Ectodermal cell (in vitro differentiated cells): ENCODE data around the gene CYP4F3.

Source experiments
- H3K27ac ChIP-seq: 2 replicates; pipeline ENCODE4 v1.7.0; 2013; ENCODE audit warnings: mild to moderate bottlenecking, low read depth, low read length; ENCODE audit not compliant: insufficient read depth, poor library complexity, severe bottlenecking
- H3K27me3 ChIP-seq: 2 replicates; pipeline ENCODE4 v1.7.0; 2013; ENCODE audit warnings: mild to moderate bottlenecking, low read length; ENCODE audit not compliant: insufficient read depth, control insufficient read depth, poor library complexity, severe bottlenecking
- H3K36me3 ChIP-seq: one replicate; pipeline ENCODE4 v1.7.0; 2013; ENCODE audit warnings: low read length; ENCODE audit not compliant: control insufficient read depth, insufficient read depth
- H3K4me1 ChIP-seq: one replicate; pipeline ENCODE4 v1.7.0; 2013; ENCODE audit warnings: low read length; ENCODE audit not compliant: control insufficient read depth, insufficient read depth
- H3K4me3 ChIP-seq: 2 replicates; pipeline ENCODE4 v1.7.0; 2013; ENCODE audit warnings: low read depth, low read length, control low read depth; ENCODE audit not compliant: insufficient read depth
- H3K9me3 ChIP-seq: 2 replicates; pipeline ENCODE4 v1.7.0; 2013; ENCODE audit warnings: mild to moderate bottlenecking, low read length, moderate library complexity; ENCODE audit not compliant: control insufficient read depth
- WGBS, 2 experiments: methylation state at CpG; one replicate each; pipeline ENCODE4 v1.1.7; 2013; ENCODE audit warnings: missing lambda C conversion rate in 2 of 2; 5-methylcytosine and 5-hydroxymethylcytosine counted together

CYP4F3 gene

GRCh38 chr19:15629003-15629880 is 11.5 kb upstream of the CYP4F3 start:
- H3K9me3 ChIP-seq, result peaks cover 16% of the 10 kb centered on the region
- WGBS, 2 experiments, result 71 to 73% methylated on average over 24 to 25 of the region's 25 CpGs
- H3K4me3 ChIP-seq, result no peak overlapping the region

GRCh38 chr19:15631817-15632216 is 8.9 kb upstream of the CYP4F3 start:
- peaks cover 19% of the 10 kb centered on the region for H3K9me3 ChIP-seq

More at GRCh38 chr19:15629003-15629880, 11.5 kb upstream of the CYP4F3 start:
- Histone ChIP-seq H3K4me1 (no peaks in the 10 kb centered on the region), H3K36me3 (no peaks in the 10 kb centered on the region), H3K27ac (no peak overlapping the region), H3K27me3 (no peaks in the 10 kb centered on the region)

GRCh38 chr19:15633082-15633835 is 7.4 kb upstream of the CYP4F3 start:
- H3K4me3 ChIP-seq, result no peak overlapping the region
- no peaks in the 10 kb centered on the region for H3K27me3 ChIP-seq
- no peak overlapping the region for H3K27ac ChIP-seq
- no peaks in the 10 kb centered on the region for H3K36me3 ChIP-seq
- H3K9me3 ChIP-seq, result peaks cover 22% of the 10 kb centered on the region
- 53 to 55% methylated on average over 4 to 5 of the region's 5 CpGs for WGBS, 2 experiments
- no peaks in the 10 kb centered on the region for H3K4me1 ChIP-seq

More at GRCh38 chr19:15631817-15632216, 8.9 kb upstream of the CYP4F3 start:
- Histone ChIP-seq H3K4me3 (no peak overlapping the region), H3K27me3 (no peaks in the 10 kb centered on the region), H3K4me1 (no peaks in the 10 kb centered on the region), H3K27ac (no peak overlapping the region), H3K36me3 (no peaks in the 10 kb centered on the region)
- 59 to 70% methylated on average over 4 to 5 of the region's 9 CpGs for WGBS, 2 experiments

- 64 to 70% methylated on average over 3 of the region's 3 CpGs for WGBS, 2 experiments
- Histone ChIP-seq H3K4me1 (no peaks in the 10 kb centered on the region), H3K4me3 (no peak overlapping the region), H3K27me3 (no peaks in the 10 kb centered on the region), H3K36me3 (no peaks in the 10 kb centered on the region), H3K27ac (no peak overlapping the region), H3K9me3 (peaks cover 21% of the 10 kb centered on the region)
Observed at GRCh38 chr19:15634105-15634504, 6.6 kb upstream of the CYP4F3 start.

- H3K27me3 ChIP-seq, result no peaks in the 10 kb centered on the region
- WGBS, 2 experiments, result 64 to 68% methylated on average over 2 of the region's 2 CpGs
- peaks cover 13% of the 10 kb centered on the region for H3K9me3 ChIP-seq
Observed at GRCh38 chr19:15635016-15635805, 5.5 kb upstream of the CYP4F3 start.

GRCh38 chr19:15636026-15636425 is 4.7 kb upstream of the CYP4F3 start:
- WGBS, 2 experiments, result 75% methylated on average over 2 of the region's 2 CpGs
- Histone ChIP-seq H3K9me3 (peaks cover 14% of the 10 kb centered on the region), H3K36me3 (no peaks in the 10 kb centered on the region), H3K27me3 (no peaks in the 10 kb centered on the region), H3K4me3 (no peak overlapping the region), H3K4me1 (no peaks in the 10 kb centered on the region), H3K27ac (no peak overlapping the region)

More at GRCh38 chr19:15635016-15635805, 5.5 kb upstream of the CYP4F3 start:
- no peaks in the 10 kb centered on the region for H3K36me3 ChIP-seq
- H3K4me3 ChIP-seq, result no peak overlapping the region
- H3K4me1 ChIP-seq, result no peaks in the 10 kb centered on the region
- H3K27ac ChIP-seq, result no peak overlapping the region

- no peaks in the 10 kb centered on the region for H3K4me1 ChIP-seq
- H3K27ac ChIP-seq, result no peak overlapping the region
- H3K27me3 ChIP-seq, result no peaks in the 10 kb centered on the region
- no peak overlapping the region for H3K4me3 ChIP-seq
- H3K9me3 ChIP-seq, result peaks cover 14% of the 10 kb centered on the region
- H3K36me3 ChIP-seq, result no peaks in the 10 kb centered on the region
Observed at GRCh38 chr19:15639596-15639995, 1.1 kb upstream of the CYP4F3 start.

- Histone ChIP-seq H3K4me1 (no peaks in the 10 kb centered on the region), H3K27me3 (no peaks in the 10 kb centered on the region), H3K27ac (no peak overlapping the region), H3K4me3 (no peak overlapping the region), H3K9me3 (peaks cover 14% of the 10 kb centered on the region), H3K36me3 (no peaks in the 10 kb centered on the region)
- WGBS, 2 experiments, result 62 to 64% methylated on average over 12 of the region's 12 CpGs
Observed at GRCh38 chr19:15640904-15641597, 354 bp downstream of the CYP4F3 start.

DNA sequence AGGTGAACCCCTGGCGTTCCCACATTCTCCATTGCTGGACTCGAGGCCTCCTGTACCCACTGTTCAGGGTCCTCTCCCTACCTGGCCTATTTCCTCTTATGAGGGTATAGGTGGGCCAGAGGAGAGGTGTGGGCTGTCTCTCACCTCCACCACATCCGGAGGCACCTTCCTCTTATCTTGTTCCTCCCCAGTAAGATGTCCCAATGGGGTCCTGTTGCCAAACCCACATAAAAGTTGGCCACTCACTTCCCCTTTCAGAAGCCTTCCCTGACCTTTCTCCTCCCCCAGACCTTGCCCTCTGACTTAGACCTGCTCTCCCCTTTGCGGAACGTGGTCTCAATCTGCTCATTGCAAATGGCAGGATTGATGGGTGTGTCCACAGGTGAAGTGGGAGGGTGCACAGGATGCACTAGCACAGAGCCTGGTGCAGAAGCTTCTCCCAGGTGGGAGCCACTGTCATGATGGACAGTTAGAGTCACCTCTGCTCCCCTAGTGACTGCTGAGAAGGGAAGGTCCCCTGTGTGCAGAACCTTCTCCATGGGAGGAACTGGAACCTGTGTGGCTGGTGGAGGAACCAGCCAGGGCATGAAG is 1.3 kb downstream of the CYP4F3 start:
- H3K9me3 ChIP-seq, result peaks cover 14% of the 10 kb centered on the region
- H3K4me1 ChIP-seq, result no peaks in the 10 kb centered on the region
- no peak overlapping the region for H3K27ac ChIP-seq
- 79 to 83% methylated on average over 5 of the region's 5 CpGs for WGBS, 2 experiments
- no peak overlapping the region for H3K4me3 ChIP-seq
- no peaks in the 10 kb centered on the region for H3K27me3 ChIP-seq
- H3K36me3 ChIP-seq, result no peaks in the 10 kb centered on the region
